GM18517 (cell line): ENCODE data around the gene TAF1A.
A peak's percentile ranks its signal among the peaks of the same experiment; 100 is the strongest.
"Not testable (repeated sequence)": the region's sequence is repeated elsewhere in the genome, so short reads cannot be mapped to it uniquely, and the experiment has no call there.

ENCODE experiments used
- ATAC-seq: cut with Tn5 transposase; IDR thresholded peaks from one replicate; pipeline ENCODE4 v1.9.1; 2021; ENCODE audit warnings: mild to moderate bottlenecking, moderate library complexity; ENCODE audit not compliant: unreplicated experiment

The TAF1A gene

DNA sequence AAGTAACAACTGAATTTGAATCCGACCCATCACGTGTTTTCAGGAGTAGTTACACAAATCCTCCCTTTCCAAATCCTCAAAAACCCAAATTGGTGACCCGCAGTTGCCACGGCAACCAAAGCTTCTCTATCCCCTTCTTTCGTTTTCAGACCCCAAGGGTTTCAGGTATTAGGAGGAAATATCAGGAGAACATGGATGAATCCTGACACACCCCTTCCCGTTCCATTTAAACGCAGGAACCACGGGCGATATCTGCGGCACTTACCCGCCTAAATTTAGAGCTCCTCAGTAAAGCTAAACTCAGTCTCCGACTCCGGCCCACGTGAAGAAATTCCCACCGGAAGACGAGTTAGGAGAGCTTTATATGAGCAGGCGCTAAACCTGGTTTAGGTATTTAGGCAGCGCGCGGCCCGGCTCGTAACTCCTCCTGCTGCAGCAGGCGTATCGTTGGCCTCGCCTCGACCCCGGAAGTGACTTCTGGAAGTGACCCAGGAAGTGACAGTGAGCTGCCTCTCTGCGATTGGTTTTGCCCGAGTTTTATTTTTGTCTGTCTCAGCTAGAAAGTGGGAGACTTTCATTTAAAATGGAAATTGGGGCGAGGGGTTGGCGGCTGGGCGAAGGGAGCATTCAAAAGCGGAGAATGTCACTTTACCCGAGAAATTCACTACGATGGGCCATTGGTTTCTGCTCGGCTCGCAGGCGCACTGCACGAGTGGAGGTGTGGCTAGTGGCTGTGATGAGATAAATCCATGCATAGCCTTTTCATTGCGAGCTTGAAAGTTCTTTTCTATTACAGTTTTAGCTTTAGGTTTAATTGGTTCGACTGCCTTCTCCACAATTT lies at the start of gene TAF1A:
Gene TAF1A, minus strand, starts transcription at position 472 of the 841 bp plus-strand sequence.
- ATAC-seq = peak; percentile 96

DNA sequence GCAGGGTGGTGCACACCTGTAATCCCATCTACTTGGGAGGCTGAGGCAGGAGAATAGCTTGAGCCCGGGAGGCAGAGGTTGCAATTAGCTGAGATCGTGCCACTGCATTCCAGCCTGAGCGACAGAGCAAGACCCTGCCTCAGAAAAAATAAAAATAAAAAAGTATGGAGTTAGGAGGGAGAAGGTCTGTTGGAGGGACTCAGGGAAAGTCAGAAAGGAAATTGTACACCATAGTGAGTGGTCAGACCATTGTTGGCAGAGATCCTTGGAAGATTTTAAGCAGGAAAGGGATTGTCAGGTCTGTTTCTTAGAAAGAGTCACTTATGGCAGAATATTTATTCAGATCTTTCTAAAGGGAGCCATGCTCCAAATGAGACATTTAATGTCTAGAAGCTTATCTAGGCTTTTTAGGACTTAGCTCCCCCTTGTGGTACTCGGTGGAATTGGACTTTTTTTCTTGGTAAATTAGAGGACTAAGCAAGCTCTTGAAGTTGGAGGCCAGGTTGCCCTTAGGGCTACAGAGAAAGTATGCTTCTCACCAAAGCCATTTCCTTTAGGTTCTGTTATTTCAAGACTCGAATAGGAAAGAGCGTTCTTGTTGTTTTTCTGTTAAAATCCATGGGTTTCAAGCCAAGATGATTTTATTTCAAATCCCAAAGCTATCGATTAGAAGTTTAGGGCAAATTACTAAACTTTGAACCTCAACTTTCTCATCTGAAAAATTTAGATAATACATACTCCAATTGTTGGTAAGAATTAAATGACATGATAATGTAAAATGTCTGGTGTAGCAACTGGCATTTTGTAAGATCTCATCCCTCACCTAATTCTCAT lies 44.7 kb upstream of the TAF1A start:
- peak; percentile 84 for ATAC-seq

DNA sequence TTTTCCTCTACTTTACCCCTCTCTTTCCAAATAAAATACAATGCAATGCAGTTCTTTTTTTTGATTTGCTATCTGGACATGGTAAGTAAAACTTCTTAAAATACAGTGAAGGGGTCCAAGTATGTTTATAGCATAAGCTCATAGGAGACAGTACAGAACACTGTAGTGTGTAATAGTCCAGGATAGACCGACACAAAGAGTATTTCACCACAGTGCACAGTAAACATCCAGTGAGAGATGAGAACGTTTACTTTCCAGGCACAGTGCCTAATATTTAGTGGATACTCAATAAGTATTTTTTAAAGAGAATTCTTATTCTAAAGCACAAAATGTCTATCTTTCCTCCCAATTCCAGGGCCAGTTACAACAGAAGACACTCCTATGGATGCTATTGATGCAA lies 43.0 kb upstream of the TAF1A start:
- no peak for ATAC-seq

- ATAC-seq = no peak
Measured at GRCh38 chr1:222631611-222632208, 42.0 kb upstream of the TAF1A start.

GRCh38 chr1:222629921-222630535 lies 40.3 kb upstream of the TAF1A start:
- ATAC-seq = no peak

DNA sequence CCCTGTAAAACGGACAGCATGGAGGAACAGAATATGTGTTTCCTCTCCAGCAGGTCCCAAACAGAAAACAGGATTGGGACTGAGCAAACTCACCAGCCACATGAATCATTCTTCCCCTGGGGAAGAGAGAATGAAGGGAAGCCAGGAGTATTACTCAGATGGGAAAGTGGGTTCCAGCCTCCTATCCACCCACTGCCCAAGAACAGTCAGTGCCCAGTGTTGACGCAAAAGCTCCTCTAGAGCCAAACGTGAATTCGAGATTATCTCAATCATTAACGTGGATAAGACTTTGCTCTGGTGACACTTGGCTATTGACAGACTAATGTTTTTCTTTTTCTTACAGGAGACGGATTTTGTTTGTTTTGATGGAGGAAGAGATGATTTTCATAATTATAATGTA lies 37.5 kb upstream of the TAF1A start:
- no peak for ATAC-seq

GRCh38 chr1:222624214-222624613 lies 34.5 kb upstream of the TAF1A start:
- ATAC-seq = no peak

- ATAC-seq = no peak
Measured at GRCh38 chr1:222623458-222623857, 33.7 kb upstream of the TAF1A start.

- no peak for ATAC-seq
Measured at GRCh38 chr1:222622765-222623164, 33.0 kb upstream of the TAF1A start.

DNA sequence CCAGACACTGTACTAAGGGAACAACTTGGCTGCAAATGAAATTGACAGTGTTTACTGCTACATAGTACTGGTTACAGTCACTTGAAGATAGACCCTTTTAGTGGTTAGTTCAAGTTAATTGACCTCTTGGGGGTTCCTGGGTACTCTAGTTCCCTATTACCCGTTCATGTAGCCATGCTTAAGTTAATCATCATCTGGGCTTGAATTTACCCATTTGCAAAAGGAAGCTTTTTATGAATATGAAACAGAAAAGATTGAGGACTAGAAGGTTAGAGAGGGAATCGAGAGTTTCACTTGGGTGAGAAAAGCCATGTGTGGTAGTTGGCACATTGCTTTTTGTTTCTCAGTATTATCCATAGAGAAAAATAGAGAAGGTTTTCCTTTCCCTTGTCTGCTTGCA lies 30.8 kb upstream of the TAF1A start:
- no peak for ATAC-seq

DNA sequence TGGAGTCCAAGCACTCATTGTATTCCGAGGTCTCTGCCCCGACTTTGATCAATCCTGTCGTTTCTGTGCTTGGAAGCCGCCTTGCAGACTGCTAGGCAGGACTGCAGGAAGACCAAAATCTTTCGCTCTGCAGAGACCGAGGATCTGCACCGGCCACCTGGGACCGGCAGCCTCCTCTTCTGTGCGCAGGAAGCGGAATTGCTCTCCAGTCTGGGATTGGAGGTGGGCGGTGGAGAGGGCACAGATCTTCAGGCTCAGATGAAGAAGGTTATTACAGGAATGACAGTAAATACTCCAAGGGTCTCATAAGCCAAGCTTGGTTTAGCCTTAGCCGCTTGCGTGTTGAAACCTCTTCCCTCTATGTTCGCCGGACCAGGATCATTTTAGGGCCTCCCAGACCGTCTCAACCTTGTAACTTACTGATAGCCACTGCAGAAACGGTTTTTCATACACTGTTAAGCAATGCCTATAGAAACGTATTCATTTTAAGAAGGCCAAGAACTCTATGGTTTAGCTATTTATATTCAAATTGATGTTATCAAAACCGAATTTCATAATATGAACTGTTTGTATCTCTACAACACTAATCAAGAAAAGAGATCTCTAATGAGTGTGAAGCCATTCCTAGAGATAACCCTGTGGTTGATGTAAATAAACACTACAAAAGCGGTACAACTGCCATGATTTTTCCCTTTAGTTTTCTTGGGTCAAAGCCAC lies 29.3 kb upstream of the TAF1A start:
- ATAC-seq = no peak

DNA sequence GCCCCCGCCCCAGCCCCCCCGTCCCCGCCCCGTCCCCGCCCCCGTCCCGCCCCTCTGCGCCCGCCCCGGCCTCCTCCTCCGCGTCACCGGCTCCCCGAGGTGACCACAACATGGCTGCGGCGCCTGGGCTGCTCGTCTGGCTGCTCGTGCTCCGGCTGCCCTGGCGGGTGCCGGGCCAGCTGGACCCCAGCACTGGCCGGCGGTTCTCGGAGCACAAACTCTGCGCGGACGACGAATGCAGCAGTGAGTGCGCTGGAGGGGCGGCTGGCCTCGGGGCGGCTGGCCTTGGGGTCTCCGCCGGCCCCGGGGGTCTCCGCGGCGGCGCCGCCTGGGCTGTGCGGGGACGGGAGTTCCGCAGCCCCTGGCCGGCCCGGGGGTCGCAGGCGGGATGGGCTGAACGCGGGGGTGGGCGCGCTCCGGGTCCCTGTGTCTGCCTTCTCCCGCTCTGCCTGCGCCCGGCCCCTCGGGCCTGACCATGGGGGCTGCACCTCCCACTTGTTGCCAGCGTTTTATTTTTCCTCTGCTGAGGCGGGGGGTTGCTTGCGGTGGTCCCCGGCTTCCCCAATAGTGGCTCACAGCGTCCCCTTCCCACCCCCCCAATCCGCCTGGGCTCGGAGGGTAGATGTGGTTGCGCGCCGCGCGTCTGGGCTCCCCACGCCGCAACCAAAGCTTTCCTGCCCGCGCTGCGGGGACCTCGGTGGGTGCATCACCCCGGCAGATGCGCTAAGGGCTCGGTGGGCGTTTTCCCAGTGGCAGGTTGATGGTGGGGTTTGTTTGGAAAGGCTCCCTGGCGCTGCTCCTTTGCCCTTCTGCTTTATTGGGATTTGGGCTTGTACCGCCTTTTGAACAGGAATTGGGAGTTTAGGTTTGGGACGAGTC lies 28.5 kb upstream of the TAF1A start, which contains the start of gene MIA3:
Gene MIA3, plus strand, starts transcription at position 97 of the 879 bp plus-strand sequence. Its CDS starts 14 bp downstream, at position 111.
- ATAC-seq = peak; percentile 49

DNA sequence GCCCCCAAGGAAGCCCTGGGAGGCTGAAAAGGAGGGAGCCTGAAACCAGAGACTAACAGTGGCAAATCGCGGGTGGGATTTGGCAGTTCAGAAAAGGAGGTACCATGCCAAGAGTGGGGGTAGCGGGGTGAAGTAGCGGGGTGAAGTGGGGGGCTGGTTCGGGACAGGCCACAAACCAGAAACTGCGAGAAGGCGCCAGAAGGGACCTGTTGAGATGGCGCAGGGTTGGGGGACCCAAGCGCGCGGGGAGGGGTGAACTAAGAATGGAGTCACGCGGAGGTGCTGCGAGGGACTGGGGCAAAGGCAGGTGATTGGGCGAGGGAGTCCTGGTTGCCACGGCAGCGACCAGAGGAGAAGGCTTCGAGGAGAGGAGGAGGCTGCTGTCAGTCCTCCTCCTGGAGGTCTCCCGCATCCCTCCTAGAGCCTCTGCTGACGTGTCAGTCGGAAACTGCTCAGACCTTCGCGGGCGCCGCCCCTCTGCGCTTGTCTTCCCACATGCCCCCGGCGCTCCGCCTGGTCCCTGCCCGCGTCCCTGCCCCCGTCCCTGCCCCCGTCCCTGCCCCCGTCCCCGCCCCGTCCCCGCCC lies 27.7 kb upstream of the TAF1A start:
- peak; percentile 87 for ATAC-seq

- no peak for ATAC-seq
Measured at GRCh38 chr1:222616525-222616924, 26.8 kb upstream of the TAF1A start.

DNA sequence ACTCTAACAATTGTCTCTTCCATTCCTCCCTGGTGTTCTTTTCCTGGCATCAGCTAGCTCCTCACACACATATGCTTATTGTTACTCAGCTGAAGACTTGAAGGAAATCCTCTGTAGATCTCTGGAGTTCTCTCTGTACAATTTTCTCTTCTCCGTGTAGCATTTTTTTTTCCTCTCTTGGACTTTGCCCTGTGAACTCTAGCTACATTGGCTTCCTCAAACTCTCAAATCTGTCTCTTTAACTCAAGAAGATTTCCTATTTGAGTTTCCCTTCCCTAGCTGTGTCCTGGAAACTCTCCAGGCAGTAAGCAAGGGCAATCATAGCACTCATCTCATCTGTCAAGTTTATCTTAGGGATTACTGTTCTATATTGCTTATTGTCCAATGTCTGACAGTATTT lies 23.9 kb upstream of the TAF1A start:
- ATAC-seq = no peak

DNA sequence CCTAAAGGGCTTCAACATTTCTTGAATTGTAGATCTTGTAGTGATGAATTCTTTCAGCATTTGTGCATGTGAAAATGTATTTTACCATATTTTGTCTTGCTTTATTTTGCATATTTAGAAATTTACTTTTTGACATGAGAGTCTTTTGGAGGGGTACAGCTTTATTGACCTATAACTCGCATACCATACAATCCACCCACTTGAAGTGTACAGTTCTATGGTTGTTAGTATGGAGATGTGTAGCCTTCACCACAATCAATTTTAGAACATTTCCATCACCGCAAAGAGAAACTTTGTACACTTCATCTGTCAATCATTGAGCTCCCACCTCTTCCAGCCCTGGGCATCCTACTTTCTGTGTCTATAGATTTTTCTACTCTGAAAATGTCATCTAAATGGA lies 21.0 kb upstream of the TAF1A start:
- no peak for ATAC-seq

GRCh38 chr1:222609111-222609510 lies 19.4 kb upstream of the TAF1A start:
- not testable (repeated sequence) for ATAC-seq

DNA sequence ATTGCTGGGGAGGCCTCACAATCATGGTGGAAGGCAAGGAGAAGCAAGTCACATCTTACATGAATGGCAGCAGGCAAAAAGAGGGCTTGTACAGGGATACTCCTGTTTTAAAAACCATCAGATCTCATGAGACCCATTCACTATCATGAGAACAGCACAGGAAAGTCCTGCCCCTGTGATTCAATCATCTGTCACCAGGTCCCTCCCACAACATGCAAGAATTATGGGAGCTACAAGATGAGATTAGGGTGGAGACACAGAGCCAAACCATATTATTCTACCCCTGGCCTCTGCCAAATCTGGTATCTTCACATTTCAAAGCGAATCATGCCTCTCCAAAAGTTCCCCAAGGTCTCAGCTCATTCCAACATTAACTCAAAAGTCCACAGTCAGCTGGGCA lies 17.0 kb upstream of the TAF1A start:
- no peak for ATAC-seq

- ATAC-seq = no peak
Measured at GRCh38 chr1:222601257-222601656, 11.5 kb upstream of the TAF1A start.
